C4-2B (cell line): ENCODE measurements around the gene FHOD3.

Experiments
- ZFX ChIP-seq: fragments of 450-650 bp; IDR thresholded peaks from 2 replicates; pipeline ENCODE4 v1.6.1; 2017
- TF ChIP-seq, protein P1 (sequence below): fragments of 450-650 bp; conservative IDR thresholded peaks from 2 replicates; pipeline ENCODE4 v1.5.1; 2017; ENCODE audit warnings: mild to moderate bottlenecking

GRCh38 chr18:36399055-36399454, 101.5 kb downstream of the FHOD3 start:
- TF ChIP-seq, protein P1, sequence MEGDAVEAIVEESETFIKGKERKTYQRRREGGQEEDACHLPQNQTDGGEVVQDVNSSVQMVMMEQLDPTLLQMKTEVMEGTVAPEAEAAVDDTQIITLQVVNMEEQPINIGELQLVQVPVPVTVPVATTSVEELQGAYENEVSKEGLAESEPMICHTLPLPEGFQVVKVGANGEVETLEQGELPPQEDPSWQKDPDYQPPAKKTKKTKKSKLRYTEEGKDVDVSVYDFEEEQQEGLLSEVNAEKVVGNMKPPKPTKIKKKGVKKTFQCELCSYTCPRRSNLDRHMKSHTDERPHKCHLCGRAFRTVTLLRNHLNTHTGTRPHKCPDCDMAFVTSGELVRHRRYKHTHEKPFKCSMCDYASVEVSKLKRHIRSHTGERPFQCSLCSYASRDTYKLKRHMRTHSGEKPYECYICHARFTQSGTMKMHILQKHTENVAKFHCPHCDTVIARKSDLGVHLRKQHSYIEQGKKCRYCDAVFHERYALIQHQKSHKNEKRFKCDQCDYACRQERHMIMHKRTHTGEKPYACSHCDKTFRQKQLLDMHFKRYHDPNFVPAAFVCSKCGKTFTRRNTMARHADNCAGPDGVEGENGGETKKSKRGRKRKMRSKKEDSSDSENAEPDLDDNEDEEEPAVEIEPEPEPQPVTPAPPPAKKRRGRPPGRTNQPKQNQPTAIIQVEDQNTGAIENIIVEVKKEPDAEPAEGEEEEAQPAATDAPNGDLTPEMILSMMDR = no peak
- no peak for TF ChIP-seq ZFX
